GM12878 (cell line): ENCODE results near the gene PRDM2. TPM values are rescaled to one million over a fixed set of nuclear protein-coding genes. Genes with fewer than 3 reads are reported as not detected.

ENCODE experiments used
- ATAC-seq: fragments of 200-7000 bp; cut with Tn5 transposase; 3 replicates; pipeline ENCODE4 v1.9.1; 2020; ENCODE audit warnings: mild to moderate bottlenecking, moderate library complexity
- BruUV-seq: library from RNA; stranded (reverse); fragments of 400-500 nt; replicated peaks from 2 replicates; lab custom pipeline; 2021; lab: Mats Ljungman, UMichigan
- CTCF ChIA-PET: fragments of 300-600 bp; sonication (Branson Sonifier 250); formaldehyde crosslinking; extraction: SDS; loops from one replicate; lab custom pipeline; 2021; ENCODE audit warnings: inconsistent platforms; lab: Yijun Ruan, JAX
- POLR2A ChIA-PET: fragments of 350-600 bp; formaldehyde crosslinking; extraction: SDS; loops from one replicate; lab custom pipeline; 2021; ENCODE audit warnings: inconsistent platforms; lab: Charles Lee
- RAD21 ChIA-PET: fragments of 300-600 bp; sonication (Branson Sonifier 250); formaldehyde crosslinking; loops from one replicate; lab custom pipeline; 2023; ENCODE audit warnings: antibody characterized with exemption; ENCODE audit not compliant: unreplicated experiment; lab: Charles Lee
- SMC1A ChIA-PET: fragments of 300-600 bp; sonication (Branson Sonifier 250); formaldehyde crosslinking; loops from one replicate; lab custom pipeline; 2023; ENCODE audit not compliant: unreplicated experiment, uncharacterized antibody; lab: Charles Lee
- DNase-seq: peaks from one replicate; pipeline ENCODE4 v3.0.0-alpha.2; 2011; ENCODE audit warnings: low read depth, low spot score
- FAIRE-seq: peaks from 3 replicates; lab custom pipeline; 2011; peaks lifted over from hg19 to GRCh38; lab: Jason Lieb, UNC
- H2AFZ ChIP-seq: 2 replicates; pipeline ENCODE4 v1.6.0; 2011; ENCODE audit warnings: low read depth, low read length, control low read depth; ENCODE audit not compliant: control insufficient read depth
- H3K27ac ChIP-seq: 2 replicates; pipeline ENCODE4 v1.5.1; 2011; ENCODE audit warnings: control low read depth; ENCODE audit not compliant: control insufficient read depth, insufficient read depth
- H3K27me3 ChIP-seq, 2 experiments: replicated peaks in 1 of 2; 2 replicates each; pipeline versions ENCODE4 v1.6.0 to v1.6.1; 2011; ENCODE audit warnings: low read length in 1 of 2; ENCODE audit not compliant: control insufficient read depth in 2 of 2, insufficient read depth in 2 of 2
- H3K36me3 ChIP-seq, 2 experiments: 2 replicates each; pipeline ENCODE4 v1.5.1; 2011; ENCODE audit warnings: low read length in 1 of 2; ENCODE audit not compliant: control insufficient read depth in 2 of 2, insufficient read depth in 2 of 2
- H3K4me1 ChIP-seq: 2 replicates; pipeline ENCODE4 v1.6.1; 2011; ENCODE audit warnings: mild to moderate bottlenecking, low read length, moderate library complexity, mixed read lengths; ENCODE audit not compliant: control insufficient read depth, insufficient read depth
- H3K4me2 ChIP-seq: 2 replicates; pipeline ENCODE4 v1.6.0; 2011; ENCODE audit warnings: control low read depth; ENCODE audit not compliant: control insufficient read depth, insufficient read depth
- H3K4me3 ChIP-seq: fragments of 200-600 bp; sonication (generic); 2 replicates; pipeline ENCODE4 v1.5.1; 2016
- H3K79me2 ChIP-seq: 2 replicates; pipeline ENCODE4 v1.6.0; 2011; ENCODE audit warnings: low read length; ENCODE audit not compliant: control insufficient read depth, insufficient read depth
- H3K9ac ChIP-seq: 2 replicates; pipeline ENCODE4 v1.8.0; 2011; ENCODE audit warnings: low read length, control low read depth, mixed read lengths; ENCODE audit not compliant: control insufficient read depth, insufficient read depth
- H3K9me3 ChIP-seq: replicated peaks from 3 replicates; pipeline ENCODE4 v1.5.1; 2011; ENCODE audit warnings: mild to moderate bottlenecking, low read length; ENCODE audit not compliant: control insufficient read depth, insufficient read depth
- H4K20me1 ChIP-seq: 2 replicates; pipeline ENCODE4 v1.6.0; 2011; ENCODE audit not compliant: control insufficient read depth, insufficient read depth
- BCL11A ChIP-seq: IDR thresholded peaks from 2 replicates; pipeline ENCODE4 v1.6.1; 2011; ENCODE audit warnings: low read depth, low read length
- EGR1 ChIP-seq, 2 experiments: IDR thresholded peaks; 1 replicate in 1 of 2; 2 replicates in 1 of 2; pipeline ENCODE4 v1.6.1; 2011 to 2012; ENCODE audit warnings: low read depth in 2 of 2, low read length in 2 of 2, borderline replicate concordance in 1 of 2, mild to moderate bottlenecking in 1 of 2, moderate library complexity in 1 of 2
- EP300 ChIP-seq, 2 experiments: fragments of 150-350 bp in 1 of 2; IDR thresholded peaks; 2 replicates each; pipeline ENCODE4 v1.6.1; 2011 to 2012; ENCODE audit warnings: low read depth in 2 of 2, low read length in 2 of 2, borderline replicate concordance in 1 of 2, improper control_type of control experiment in 1 of 2, inconsistent platforms in 1 of 2; ENCODE audit not compliant: control insufficient read depth in 1 of 2
- KDM1A ChIP-seq: fragments of 200-600 bp; sonication (generic); IDR thresholded peaks from 2 replicates; pipeline ENCODE4 v1.6.1; 2016; ENCODE audit warnings: borderline replicate concordance
- MYB ChIP-seq: fragments of 150-350 bp; IDR thresholded peaks from 2 replicates; pipeline ENCODE4 v1.6.1; 2014; ENCODE audit warnings: mild to moderate bottlenecking, low read depth, low read length, borderline replicate concordance
- POLR2AphosphoS5 ChIP-seq: IDR thresholded peaks from 2 replicates; pipeline ENCODE4 v1.6.1; 2011; ENCODE audit warnings: mild to moderate bottlenecking, low read length, inconsistent platforms
- WGBS: methylation state at CpG from one replicate; pipeline ENCODE4 v1.1.6; 2016; ENCODE audit warnings: low lambda C conversion rate; ENCODE audit not compliant: insufficient replicate concordance, insufficient coverage; ENCODE audit errors: missing lambda C conversion rate; 5-methylcytosine and 5-hydroxymethylcytosine counted together
- in situ Hi-C: fragments of 300-500 bp; cut with MboI; formaldehyde crosslinking; loops from 9 replicates; pipeline ENCODE4 v1.14.3; 2018; ENCODE audit warnings: mixed read lengths
- intact Hi-C: fragments of 100-400 bp; cut with micrococcal nuclease; formaldehyde crosslinking; loops from one replicate; pipeline ENCODE4 v1.14.2; 2022; ENCODE audit not compliant: unreplicated experiment
- polyA plus RNA-seq, 11 experiments: library from polyadenylated mRNA; depleted of rRNA in 4 of 11; unstranded in 6 of 11; stranded (reverse) in 5 of 11; fragments of >200 nt; fragmentation: Nextera tagmentation in 4 of 11; fragmentation: Illumina TruSeq in 1 of 11; extraction: Ambion mirVana in 4 of 11; extraction: Trizol in 1 of 11; gene quantifications; 1 replicate in 1 of 11; 2 replicates in 10 of 11; pipeline versions ENCODE4 v1.2.1 to v1.2.3, GENCODE V29; 2011 to 2016; ENCODE audit warnings: inconsistent platforms in 2 of 11, missing spikeins in 2 of 11, low read depth in 1 of 11
- total RNA-seq, 4 experiments: library from RNA; depleted of rRNA in 3 of 4; stranded (reverse); fragments of >200 nt in 3 of 4; fragmentation: Illumina TruSeq in 1 of 4; extraction: Trizol in 1 of 4; gene quantifications; 2 replicates each; pipeline versions ENCODE4 v1.2.1 to v1.2.3, GENCODE V29; 2013 to 2021
- TF ChIP-seq, protein P1 (sequence below): fragments of 450-650 bp; IDR thresholded peaks from 2 replicates; pipeline ENCODE4 v1.6.1; 2016; ENCODE audit warnings: mild to moderate bottlenecking
- TF ChIP-seq, protein P2 (sequence below): fragments of 450-650 bp; formaldehyde crosslinking; IDR thresholded peaks from 2 replicates; pipeline ENCODE4 v1.4.0; 2022; ENCODE audit warnings: mild to moderate bottlenecking, moderate library complexity
- TF ChIP-seq, protein P3 (sequence below): IDR thresholded peaks from 2 replicates; pipeline ENCODE4 v1.6.1; 2012; ENCODE audit warnings: low read depth, low read length, improper control_type of control experiment

PRDM2 gene
- total and polyA plus RNA-seq, 10 of the 15 experiments (the other 5 are each of a cell fraction or from before 2014, with no cell fraction given) = 8.4 to 45.1 (median 23.5) TPM

DNA sequence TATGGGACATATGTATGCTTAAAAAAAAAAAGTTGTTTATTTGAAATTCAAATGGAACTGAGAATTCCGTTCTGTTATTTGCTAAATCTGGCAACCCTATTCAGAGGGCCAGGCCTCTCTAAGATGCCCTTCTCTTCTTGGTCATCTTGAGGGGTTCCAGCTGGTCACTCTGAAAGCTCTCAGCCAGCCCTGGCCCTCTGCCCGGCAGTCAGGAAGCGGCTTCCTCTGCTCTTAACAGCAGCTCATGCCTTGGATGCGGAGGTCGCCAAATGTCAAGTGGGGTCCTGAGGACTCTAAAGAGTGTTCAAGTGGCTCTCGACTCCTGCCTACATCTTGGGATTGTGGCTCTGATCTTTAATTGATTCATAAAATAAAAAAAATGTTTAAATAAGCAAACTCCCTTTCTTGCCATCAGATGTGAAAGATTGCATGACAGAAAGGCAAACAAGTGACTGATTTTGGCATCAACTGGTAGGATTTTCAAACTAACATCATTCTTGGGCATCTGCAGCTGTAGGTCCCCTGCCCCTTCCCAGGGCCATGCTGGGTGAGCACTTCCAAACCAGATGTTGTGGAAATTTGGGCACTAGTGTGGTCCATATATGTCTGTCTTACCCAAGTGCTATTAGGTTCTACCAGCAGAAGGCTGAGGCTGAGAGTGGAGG, 130.8 kb downstream of the PRDM2 start:
- in situ Hi-C loops = no loop called here
- RAD21 ChIA-PET = interaction anchor here (1.2 kb wide), 1 partner anchor 99 kb away, joined by 3 read pairs; no protein-coding TSS in a partner anchor
- no peak overlapping the region for H3K4me2 ChIP-seq
- no peak for TF ChIP-seq MYB
- TF ChIP-seq BCL11A = no peak
- TF ChIP-seq, protein P1, sequence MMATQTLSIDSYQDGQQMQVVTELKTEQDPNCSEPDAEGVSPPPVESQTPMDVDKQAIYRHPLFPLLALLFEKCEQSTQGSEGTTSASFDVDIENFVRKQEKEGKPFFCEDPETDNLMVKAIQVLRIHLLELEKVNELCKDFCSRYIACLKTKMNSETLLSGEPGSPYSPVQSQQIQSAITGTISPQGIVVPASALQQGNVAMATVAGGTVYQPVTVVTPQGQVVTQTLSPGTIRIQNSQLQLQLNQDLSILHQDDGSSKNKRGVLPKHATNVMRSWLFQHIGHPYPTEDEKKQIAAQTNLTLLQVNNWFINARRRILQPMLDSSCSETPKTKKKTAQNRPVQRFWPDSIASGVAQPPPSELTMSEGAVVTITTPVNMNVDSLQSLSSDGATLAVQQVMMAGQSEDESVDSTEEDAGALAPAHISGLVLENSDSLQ = no peak
- TF ChIP-seq, all 136 proteins: peak for 0
- Histone ChIP-seq H2AFZ (no peak overlapping the region), H3K36me3 (no peaks in the 10 kb centered on the region), H3K27me3 (no peaks in the 10 kb centered on the region; a peak in 1 of 4 replicates), H3K4me3 (no peak overlapping the region), H3K79me2 (no peaks in the 10 kb centered on the region), H3K27ac (no peak overlapping the region), H4K20me1 (no peaks in the 10 kb centered on the region), H3K4me1 (no peaks in the 10 kb centered on the region), H3K9me3 (no peaks in the 10 kb centered on the region), H3K9ac (no peak overlapping the region)
- intact Hi-C loops = no loop called here
- no peak for DNase-seq
- ATAC-seq = no peak
- 60% methylated on average over 6 of the region's 6 CpGs for WGBS
- ChIA-PET SMC1A (no interaction called here), POLR2A (no interaction called here), CTCF (no interaction called here)
- no TSS peak for BruUV-seq
- no peak for FAIRE-seq

- no peak overlapping the region for H2AFZ ChIP-seq
- FAIRE-seq (no peak), ATAC-seq (no peak), DNase-seq (no peak)
- WGBS = 12% methylated on average over 4 of the region's 4 CpGs
- H3K36me3 ChIP-seq = no peaks in the 10 kb centered on the region
- no peaks in the 10 kb centered on the region for H4K20me1 ChIP-seq
- no TSS peak for BruUV-seq
- no peaks in the 10 kb centered on the region for H3K4me1 ChIP-seq
- H3K4me2 ChIP-seq = no peak overlapping the region
- H3K9ac ChIP-seq = no peak overlapping the region
- in situ Hi-C loops = no loop called here
- ChIA-PET CTCF (no interaction called here), RAD21 (no interaction called here), POLR2A (no interaction called here), SMC1A (no interaction called here)
- no peak overlapping the region for H3K4me3 ChIP-seq
- intact Hi-C loops = no loop called here
- no peaks in the 10 kb centered on the region; a peak in 1 of 4 replicates for H3K27me3 ChIP-seq
- no peak overlapping the region for H3K27ac ChIP-seq
- no peaks in the 10 kb centered on the region for H3K79me2 ChIP-seq
- no peaks in the 10 kb centered on the region for H3K9me3 ChIP-seq
- TF ChIP-seq, protein P2, sequence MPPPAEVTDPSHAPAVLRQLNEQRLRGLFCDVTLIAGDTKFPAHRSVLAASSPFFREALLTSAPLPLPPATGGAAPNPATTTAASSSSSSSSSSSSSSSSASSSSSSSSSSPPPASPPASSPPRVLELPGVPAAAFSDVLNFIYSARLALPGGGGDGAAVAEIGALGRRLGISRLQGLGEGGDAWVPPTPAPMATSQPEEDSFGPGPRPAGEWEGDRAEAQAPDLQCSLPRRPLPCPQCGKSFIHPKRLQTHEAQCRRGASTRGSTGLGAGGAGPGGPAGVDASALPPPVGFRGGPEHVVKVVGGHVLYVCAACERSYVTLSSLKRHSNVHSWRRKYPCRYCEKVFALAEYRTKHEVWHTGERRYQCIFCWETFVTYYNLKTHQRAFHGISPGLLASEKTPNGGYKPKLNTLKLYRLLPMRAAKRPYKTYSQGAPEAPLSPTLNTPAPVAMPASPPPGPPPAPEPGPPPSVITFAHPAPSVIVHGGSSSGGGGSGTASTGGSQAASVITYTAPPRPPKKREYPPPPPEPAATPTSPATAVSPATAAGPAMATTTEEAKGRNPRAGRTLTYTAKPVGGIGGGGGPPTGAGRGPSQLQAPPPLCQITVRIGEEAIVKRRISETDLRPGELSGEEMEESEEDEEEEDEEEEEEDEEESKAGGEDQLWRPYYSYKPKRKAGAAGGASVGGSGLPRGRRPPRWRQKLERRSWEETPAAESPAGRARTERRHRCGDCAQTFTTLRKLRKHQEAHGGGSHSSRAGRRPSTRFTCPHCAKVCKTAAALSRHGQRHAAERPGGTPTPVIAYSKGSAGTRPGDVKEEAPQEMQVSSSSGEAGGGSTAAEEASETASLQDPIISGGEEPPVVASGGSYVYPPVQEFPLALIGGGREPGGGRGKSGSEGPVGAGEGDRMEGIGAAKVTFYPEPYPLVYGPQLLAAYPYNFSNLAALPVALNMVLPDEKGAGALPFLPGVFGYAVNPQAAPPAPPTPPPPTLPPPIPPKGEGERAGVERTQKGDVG (CRISPR knock-in tag) = no peak
- TF ChIP-seq, protein P3, sequence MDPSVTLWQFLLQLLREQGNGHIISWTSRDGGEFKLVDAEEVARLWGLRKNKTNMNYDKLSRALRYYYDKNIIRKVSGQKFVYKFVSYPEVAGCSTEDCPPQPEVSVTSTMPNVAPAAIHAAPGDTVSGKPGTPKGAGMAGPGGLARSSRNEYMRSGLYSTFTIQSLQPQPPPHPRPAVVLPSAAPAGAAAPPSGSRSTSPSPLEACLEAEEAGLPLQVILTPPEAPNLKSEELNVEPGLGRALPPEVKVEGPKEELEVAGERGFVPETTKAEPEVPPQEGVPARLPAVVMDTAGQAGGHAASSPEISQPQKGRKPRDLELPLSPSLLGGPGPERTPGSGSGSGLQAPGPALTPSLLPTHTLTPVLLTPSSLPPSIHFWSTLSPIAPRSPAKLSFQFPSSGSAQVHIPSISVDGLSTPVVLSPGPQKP = no peak
- TF ChIP-seq POLR2AphosphoS5 (no peak), EGR1 (IDR thresholded peaks at IDR 0.05; ENCODE audit: borderline replicate concordance in 1 of 2, low read depth in 2 of 2, low read length in 2 of 2) (no peak), EP300 (IDR thresholded peaks at IDR 0.05; ENCODE audit: borderline replicate concordance in 1 of 2, control insufficient read depth in 1 of 2, low read depth in 2 of 2, low read length in 2 of 2) (no peak), KDM1A (no peak)
Observed at GRCh38 chr1:13832100-13832499, 132.1 kb downstream of the PRDM2 start.
